Breast epithelium (tissue), 3 donors: ENCODE results near the gene MICA.
"Not testable (repeated sequence)": the region's sequence is repeated elsewhere in the genome, so short reads cannot be mapped to it uniquely, and the experiment has no call there.

Experiments used
- CTCF ChIP-seq, 3 donors: fragments of 450-650 bp; IDR thresholded peaks; one replicate each; pipeline ENCODE4 v1.5.1; 2016 to 2017; ENCODE audit warnings: antibody characterized with exemption in 3 of 3, mild to moderate bottlenecking in 3 of 3, moderate library complexity in 3 of 3
- POLR2A ChIP-seq: fragments of 450-650 bp; IDR thresholded peaks from one replicate; pipeline ENCODE4 v1.6.1; 2016; ENCODE audit warnings: antibody characterized with exemption, mild to moderate bottlenecking, moderate library complexity
- POLR2AphosphoS5 ChIP-seq, 3 donors: sonication (generic); formaldehyde crosslinking; IDR thresholded peaks; one replicate each; pipeline ENCODE4 v1.6.1; 2017; ENCODE audit warnings: antibody characterized with exemption in 3 of 3

GRCh38 chr6:31397153-31397499, 6.3 kb upstream of the MICA start:
- TF ChIP-seq POLR2A; CTCF (IDR thresholded peaks at IDR 0.05); POLR2AphosphoS5 (IDR thresholded peaks at IDR 0.05): not testable (repeated sequence)
